Esophagus squamous epithelium (tissue), 5 donors: ENCODE measurements around the gene FABP2. TPM values are rescaled to one million over a fixed set of nuclear protein-coding genes. Genes with fewer than 3 reads are reported as not detected.
"Not testable (repeated sequence)": the region's sequence is repeated elsewhere in the genome, so short reads cannot be mapped to it uniquely, and the experiment has no call there.

ENCODE experiments used
- DNase-seq: peaks from one replicate; lab custom pipeline; 2025; lab: John Stamatoyannopoulos, UW
- H3K27ac ChIP-seq, 4 donors: fragments of 200-600 bp; sonication (generic); one replicate each; pipeline ENCODE4 v1.5.1; 2016 to 2019; ENCODE audit warnings: mild to moderate bottlenecking in 1 of 4
- H3K27me3 ChIP-seq, 4 donors: fragments of 200-600 bp; sonication (generic); 1 replicate in 3 of 4; 2 replicates in 1 of 4; pipeline versions ENCODE4 v1.5.1 to v1.6.0; 2017 to 2021; ENCODE audit warnings: antibody characterized with exemption in 1 of 4
- H3K36me3 ChIP-seq, 3 donors: fragments of 200-600 bp; sonication (generic); one replicate each; pipeline ENCODE4 v1.5.1; 2016 to 2019
- H3K4me1 ChIP-seq, 3 donors: fragments of 200-600 bp; sonication (generic); one replicate each; pipeline ENCODE4 v1.5.1; 2017 to 2019
- H3K4me3 ChIP-seq, 4 donors: fragments of 200-600 bp; sonication (generic); 1 replicate in 3 of 4; 2 replicates in 1 of 4; pipeline ENCODE4 v1.5.1; 2016 to 2019; ENCODE audit warnings: mild to moderate bottlenecking in 2 of 4, moderate library complexity in 1 of 4
- H3K9me3 ChIP-seq, 3 donors: fragments of 200-600 bp; sonication (generic); one replicate each; pipeline ENCODE4 v1.5.1; 2016 to 2019
- CTCF ChIP-seq, 6 experiments: fragments of 450-650 bp in 4 of 6; fragments of 200-600 bp in 2 of 6; sonication (generic) in 2 of 6; IDR thresholded peaks; one replicate each; pipeline ENCODE4 v1.5.1; 2016 to 2019; ENCODE audit warnings: antibody characterized with exemption in 6 of 6, mild to moderate bottlenecking in 4 of 6, moderate library complexity in 4 of 6
- POLR2A ChIP-seq, 4 donors: fragments of 450-650 bp; IDR thresholded peaks; one replicate each; pipeline ENCODE4 v1.6.1; 2017; ENCODE audit warnings: antibody characterized with exemption in 4 of 4, mild to moderate bottlenecking in 4 of 4, moderate library complexity in 3 of 4
- WGBS, 2 donors: methylation state at CpG; one replicate each; pipeline ENCODE4 v1.1.5; 2018; 5-methylcytosine and 5-hydroxymethylcytosine counted together
- intact Hi-C: fragments of 100-400 bp; cut with DNase I; formaldehyde crosslinking; loops from one replicate; pipeline ENCODE4 v1.15.0; 2022
- total RNA-seq, 4 donors: library from RNA; depleted of rRNA; stranded (reverse); fragments of >200 nt; gene quantifications; one replicate each; pipeline ENCODE4 v1.1.0, GENCODE V29; 2016
- donor health status: DM: yes; HTN: yes; CAD: no.

The FABP2 gene
- total RNA-seq, 4 donors from 2014 or later: not detected

- no CpG with 5 or more reads among the region's 2 CpGs for WGBS, 2 donors
- H3K9me3 ChIP-seq, intact Hi-C loops, H3K4me3 ChIP-seq, H3K27ac ChIP-seq, H3K36me3 ChIP-seq, H3K27me3 ChIP-seq, H3K4me1 ChIP-seq, DNase-seq: not testable (repeated sequence)
Observed at GRCh38 chr4:119343293-119343692, 21.4 kb upstream of the FABP2 start.

- DNase-seq, intact Hi-C loops, H3K36me3 ChIP-seq, H3K27ac ChIP-seq, H3K4me3 ChIP-seq, H3K27me3 ChIP-seq, H3K9me3 ChIP-seq, H3K4me1 ChIP-seq: not testable (repeated sequence)
Observed at GRCh38 chr4:119339895-119340294, 18.0 kb upstream of the FABP2 start.

- no peaks in the 10 kb centered on the region for H3K27me3 ChIP-seq
- H3K4me3 ChIP-seq: no peak overlapping the region
- H3K9me3 ChIP-seq: no peaks in the 10 kb centered on the region
- intact Hi-C loops: no loop called here
- 20 to 23% methylated on average over 1 of the region's 1 CpG for WGBS, 2 donors
- no peak for DNase-seq
- no peak overlapping the region for H3K27ac ChIP-seq
- H3K4me1 ChIP-seq: no peaks in the 10 kb centered on the region
- TF ChIP-seq POLR2A (IDR thresholded peaks at IDR 0.05): no peak
- no peaks in the 10 kb centered on the region for H3K36me3 ChIP-seq
Observed at GRCh38 chr4:119337010-119337409, 15.1 kb upstream of the FABP2 start.

GRCh38 chr4:119336332-119336979 lies 14.5 kb upstream of the FABP2 start:
- H3K9me3 ChIP-seq, intact Hi-C loops, DNase-seq, H3K27me3 ChIP-seq, H3K4me1 ChIP-seq, H3K36me3 ChIP-seq, H3K4me3 ChIP-seq: not testable (repeated sequence)
- 71 to 100% methylated on average over 1 to 3 of the region's 4 CpGs for WGBS, 2 donors
- peak overlapping the region in 1 of 4 donors; percentile 14 for H3K27ac ChIP-seq

- no peak for DNase-seq
- no peaks in the 10 kb centered on the region for H3K27me3 ChIP-seq
- no peaks in the 10 kb centered on the region for H3K9me3 ChIP-seq
- intact Hi-C loops: no loop called here
- WGBS, 2 donors: 47 to 57% methylated on average over 2 of the region's 2 CpGs
- TF ChIP-seq POLR2A (IDR thresholded peaks at IDR 0.05): no peak
- no peak for TF ChIP-seq CTCF (IDR thresholded peaks at IDR 0.05)
- H3K4me1 ChIP-seq: no peaks in the 10 kb centered on the region
- H3K4me3 ChIP-seq: no peak overlapping the region
- no peaks in the 10 kb centered on the region for H3K36me3 ChIP-seq
- H3K27ac ChIP-seq: no peak overlapping the region
Observed at GRCh38 chr4:119329835-119330620, 8.1 kb upstream of the FABP2 start.

- Histone ChIP-seq H3K4me3 (no peak overlapping the region), H3K27ac (no peak overlapping the region), H3K27me3 (no peaks in the 10 kb centered on the region), H3K4me1 (no peaks in the 10 kb centered on the region), H3K36me3 (no peaks in the 10 kb centered on the region), H3K9me3 (no peaks in the 10 kb centered on the region)
- DNase-seq: no peak
- WGBS, 2 donors: 73% methylated on average over 2 of the region's 2 CpGs
- intact Hi-C loops: no loop called here
- TF ChIP-seq POLR2A (IDR thresholded peaks at IDR 0.05) (no peak), CTCF (IDR thresholded peaks at IDR 0.05) (no peak)
Observed at GRCh38 chr4:119328695-119329094, 6.8 kb upstream of the FABP2 start.

GRCh38 chr4:119317990-119318389 lies 3.9 kb downstream of the FABP2 start:
- intact Hi-C loops: loop anchor here (10.0 kb wide), 1 partner anchor 737 kb away; no protein-coding TSS in a partner anchor
- Histone ChIP-seq H3K27me3 (no peaks in the 10 kb centered on the region), H3K9me3 (no peaks in the 10 kb centered on the region), H3K4me1 (no peaks in the 10 kb centered on the region), H3K4me3 (no peak overlapping the region), H3K27ac (no peak overlapping the region), H3K36me3 (no peaks in the 10 kb centered on the region)
- 42 to 55% methylated on average over 2 of the region's 2 CpGs for WGBS, 2 donors
- no peak for DNase-seq
- no peak for TF ChIP-seq POLR2A (IDR thresholded peaks at IDR 0.05)
- no peak for TF ChIP-seq CTCF (IDR thresholded peaks at IDR 0.05)
